Ovary (tissue), 3 donors: ENCODE data around the gene FUT2.

Experiments
- CTCF ChIP-seq, 3 donors: fragments of 450-650 bp in 2 of 3; fragments of 200-600 bp in 1 of 3; IDR thresholded peaks; one replicate each; pipeline versions ENCODE4 v1.5.1 to v1.8.0; 2016 to 2022; ENCODE audit warnings: antibody characterized with exemption in 3 of 3, mild to moderate bottlenecking in 1 of 3
- EP300 ChIP-seq: sonication (generic); formaldehyde crosslinking; IDR thresholded peaks from one replicate; pipeline ENCODE4 v1.6.1; 2017; ENCODE audit warnings: antibody characterized with exemption
- POLR2A ChIP-seq: fragments of 450-650 bp; IDR thresholded peaks from one replicate; pipeline ENCODE4 v1.6.1; 2017; ENCODE audit warnings: antibody characterized with exemption, mild to moderate bottlenecking, moderate library complexity
- donor health status: DM: no; HTN: no; CAD: no.

- TF ChIP-seq POLR2A (no peak), CTCF (IDR thresholded peaks at IDR 0.05) (no peak), EP300 (no peak)
Observed at GRCh38 chr19:48671446-48671995, 24.2 kb upstream of the FUT2 start.
